GM12874 (cell line): ENCODE measurements around the gene SLC25A25.

ENCODE experiments used
- TF ChIP-seq, protein P1 (sequence below): IDR thresholded peaks from 2 replicates; pipeline ENCODE4 v1.5.1; 2011; ENCODE audit warnings: low read depth, mild to moderate bottlenecking, control low read depth, low read length, moderate library complexity; ENCODE audit not compliant: insufficient read depth

The SLC25A25 gene

DNA sequence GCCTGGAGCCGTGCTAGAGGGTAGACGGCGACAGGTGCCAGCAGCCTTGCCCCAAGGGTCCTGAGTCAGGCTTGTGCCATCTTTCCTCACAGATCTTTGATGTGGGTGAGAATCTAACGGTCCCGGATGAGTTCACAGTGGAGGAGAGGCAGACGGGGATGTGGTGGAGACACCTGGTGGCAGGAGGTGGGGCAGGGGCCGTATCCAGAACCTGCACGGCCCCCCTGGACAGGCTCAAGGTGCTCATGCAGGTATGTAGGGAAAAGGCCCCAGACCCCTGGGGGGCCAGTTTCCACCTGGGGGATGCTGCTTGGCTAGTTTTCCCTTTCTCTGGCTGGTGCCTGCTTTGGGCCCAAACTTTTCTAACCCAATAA is 35.5 kb downstream of the SLC25A25 start:
- TF ChIP-seq, protein P1, sequence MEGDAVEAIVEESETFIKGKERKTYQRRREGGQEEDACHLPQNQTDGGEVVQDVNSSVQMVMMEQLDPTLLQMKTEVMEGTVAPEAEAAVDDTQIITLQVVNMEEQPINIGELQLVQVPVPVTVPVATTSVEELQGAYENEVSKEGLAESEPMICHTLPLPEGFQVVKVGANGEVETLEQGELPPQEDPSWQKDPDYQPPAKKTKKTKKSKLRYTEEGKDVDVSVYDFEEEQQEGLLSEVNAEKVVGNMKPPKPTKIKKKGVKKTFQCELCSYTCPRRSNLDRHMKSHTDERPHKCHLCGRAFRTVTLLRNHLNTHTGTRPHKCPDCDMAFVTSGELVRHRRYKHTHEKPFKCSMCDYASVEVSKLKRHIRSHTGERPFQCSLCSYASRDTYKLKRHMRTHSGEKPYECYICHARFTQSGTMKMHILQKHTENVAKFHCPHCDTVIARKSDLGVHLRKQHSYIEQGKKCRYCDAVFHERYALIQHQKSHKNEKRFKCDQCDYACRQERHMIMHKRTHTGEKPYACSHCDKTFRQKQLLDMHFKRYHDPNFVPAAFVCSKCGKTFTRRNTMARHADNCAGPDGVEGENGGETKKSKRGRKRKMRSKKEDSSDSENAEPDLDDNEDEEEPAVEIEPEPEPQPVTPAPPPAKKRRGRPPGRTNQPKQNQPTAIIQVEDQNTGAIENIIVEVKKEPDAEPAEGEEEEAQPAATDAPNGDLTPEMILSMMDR = no peak

DNA sequence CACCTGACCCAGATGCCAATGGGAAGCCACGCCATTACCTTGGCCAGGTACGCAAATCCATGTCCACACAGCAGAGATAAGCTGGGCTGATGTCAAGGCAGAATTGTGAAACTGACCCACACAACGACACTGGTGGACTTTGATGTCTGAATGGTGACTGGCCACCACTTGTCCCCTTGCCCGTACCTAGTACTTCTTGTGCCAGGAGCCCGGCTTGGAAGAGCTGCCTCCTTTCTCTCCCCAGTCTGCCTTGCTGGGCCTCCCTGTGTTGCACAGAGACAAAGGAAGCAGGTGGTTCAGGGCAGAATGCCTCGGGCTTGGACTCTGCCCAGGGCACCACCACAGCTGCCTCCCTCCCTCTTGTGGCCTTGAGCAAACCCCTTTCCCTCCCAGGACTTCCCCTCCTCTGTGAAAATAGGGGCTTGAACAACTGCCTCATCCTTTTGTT is 36.2 kb downstream of the SLC25A25 start:
- TF ChIP-seq, protein P1 = no peak

DNA sequence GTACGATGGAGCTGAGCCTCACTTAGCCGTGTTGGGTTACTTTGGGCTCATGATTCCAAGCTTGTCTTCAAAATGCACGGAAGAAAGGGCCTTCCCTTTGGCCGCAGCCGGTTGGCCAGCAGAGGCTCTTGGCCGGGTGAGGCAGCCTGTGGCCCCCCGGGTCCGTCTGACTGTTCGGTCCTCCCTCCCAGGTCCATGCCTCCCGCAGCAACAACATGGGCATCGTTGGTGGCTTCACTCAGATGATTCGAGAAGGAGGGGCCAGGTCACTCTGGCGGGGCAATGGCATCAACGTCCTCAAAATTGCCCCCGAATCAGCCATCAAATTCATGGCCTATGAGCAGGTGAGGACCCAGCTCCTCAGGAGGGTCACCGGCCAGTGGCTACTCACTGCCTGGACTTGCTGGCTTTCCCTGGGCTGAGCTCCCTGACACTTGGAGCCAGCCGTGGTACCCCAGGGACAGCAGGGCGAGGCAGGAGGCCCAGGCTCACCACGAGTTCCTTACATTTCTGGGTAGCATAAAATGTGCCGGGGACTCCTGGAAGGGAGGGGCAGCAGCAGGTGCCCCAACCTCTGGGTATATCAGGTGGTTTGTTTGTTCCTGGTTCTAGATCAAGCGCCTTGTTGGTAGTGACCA is 37.6 kb downstream of the SLC25A25 start:
- TF ChIP-seq, protein P1 = no peak

DNA sequence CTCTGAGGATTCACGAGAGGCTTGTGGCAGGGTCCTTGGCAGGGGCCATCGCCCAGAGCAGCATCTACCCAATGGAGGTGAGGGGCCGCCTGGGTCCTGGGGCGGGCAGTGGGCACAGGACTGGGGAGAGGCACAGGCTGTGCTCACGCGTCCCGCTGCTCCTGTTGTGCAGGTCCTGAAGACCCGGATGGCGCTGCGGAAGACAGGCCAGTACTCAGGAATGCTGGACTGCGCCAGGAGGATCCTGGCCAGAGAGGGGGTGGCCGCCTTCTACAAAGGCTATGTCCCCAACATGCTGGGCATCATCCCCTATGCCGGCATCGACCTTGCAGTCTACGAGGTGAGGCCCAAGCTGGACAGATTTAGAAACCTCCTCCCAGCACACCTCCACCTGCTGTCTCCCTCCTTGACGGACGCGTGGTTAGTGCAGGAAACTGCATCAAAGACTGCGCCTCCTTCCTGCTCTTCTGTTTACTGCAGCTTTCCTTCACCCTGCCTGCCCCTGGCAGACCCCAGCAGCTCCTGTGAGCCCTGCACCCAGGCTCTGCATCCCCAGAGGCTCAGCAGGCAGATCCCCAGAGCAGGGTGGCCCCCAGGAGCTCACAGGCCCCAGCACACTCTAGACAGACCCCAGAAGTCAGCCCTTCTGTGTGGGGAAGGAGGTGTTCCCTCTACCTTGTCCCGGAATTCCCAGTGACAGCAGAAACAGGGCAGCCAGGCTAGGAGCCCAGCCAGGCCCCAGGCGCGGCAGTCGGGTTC is 38.3 kb downstream of the SLC25A25 start:
- TF ChIP-seq, protein P1 = no peak

DNA sequence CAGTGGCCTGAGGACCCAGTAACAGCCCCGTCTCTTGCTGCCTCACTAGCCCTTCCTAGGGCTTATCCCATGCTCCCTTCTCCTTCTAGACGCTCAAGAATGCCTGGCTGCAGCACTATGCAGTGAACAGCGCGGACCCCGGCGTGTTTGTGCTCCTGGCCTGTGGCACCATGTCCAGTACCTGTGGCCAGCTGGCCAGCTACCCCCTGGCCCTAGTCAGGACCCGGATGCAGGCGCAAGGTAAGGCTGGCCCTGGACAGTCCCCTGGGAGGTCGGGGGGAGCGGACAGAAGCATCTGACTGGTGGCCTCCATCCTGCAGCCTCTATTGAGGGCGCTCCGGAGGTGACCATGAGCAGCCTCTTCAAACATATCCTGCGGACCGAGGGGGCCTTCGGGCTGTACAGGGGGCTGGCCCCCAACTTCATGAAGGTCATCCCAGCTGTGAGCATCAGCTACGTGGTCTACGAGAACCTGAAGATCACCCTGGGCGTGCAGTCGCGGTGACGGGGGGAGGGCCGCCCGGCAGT is 39.0 kb downstream of the SLC25A25 start:
- TF ChIP-seq, protein P1 = no peak

DNA sequence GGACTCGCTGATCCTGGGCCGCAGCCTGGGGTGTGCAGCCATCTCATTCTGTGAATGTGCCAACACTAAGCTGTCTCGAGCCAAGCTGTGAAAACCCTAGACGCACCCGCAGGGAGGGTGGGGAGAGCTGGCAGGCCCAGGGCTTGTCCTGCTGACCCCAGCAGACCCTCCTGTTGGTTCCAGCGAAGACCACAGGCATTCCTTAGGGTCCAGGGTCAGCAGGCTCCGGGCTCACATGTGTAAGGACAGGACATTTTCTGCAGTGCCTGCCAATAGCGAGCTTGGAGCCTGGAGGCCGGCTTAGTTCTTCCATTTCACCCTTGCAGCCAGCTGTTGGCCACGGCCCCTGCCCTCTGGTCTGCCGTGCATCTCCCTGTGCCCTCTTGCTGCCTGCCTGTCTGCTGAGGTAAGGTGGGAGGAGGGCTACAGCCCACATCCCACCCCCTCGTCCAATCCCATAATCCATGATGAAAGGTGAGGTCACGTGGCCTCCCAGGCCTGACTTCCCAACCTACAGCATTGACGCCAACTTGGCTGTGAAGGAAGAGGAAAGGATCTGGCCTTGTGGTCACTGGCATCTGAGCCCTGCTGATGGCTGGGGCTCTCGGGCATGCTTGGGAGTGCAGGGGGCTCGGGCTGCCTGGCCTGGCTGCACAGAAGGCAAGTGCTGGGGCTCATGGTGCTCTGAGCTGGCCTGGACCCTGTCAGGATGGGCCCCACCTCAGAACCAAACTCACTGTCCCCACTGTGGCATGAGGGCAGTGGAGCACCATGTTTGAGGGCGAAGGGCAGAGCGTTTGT is 39.6 kb downstream of the SLC25A25 start:
- TF ChIP-seq, protein P1 = no peak
